HL-60 (cell line): Measurements from ENCODE around the gene MAML1.

Experiments used
- DNase-seq, 2 experiments: peaks; one replicate each; pipeline ENCODE4 v3.0.0-alpha.2; 2010 to 2020; ENCODE audit warnings: low read depth in 1 of 2, low spot score in 1 of 2
- H3K27ac ChIP-seq: fragments of 250-450 bp; sonication (Bioruptor Pico); replicated peaks from 2 replicates; pipeline ENCODE4 v1.5.1; 2020; ENCODE audit warnings: mild to moderate bottlenecking, moderate library complexity
- H3K27me3 ChIP-seq: fragments of 250-450 bp; sonication (Bioruptor Pico); 2 replicates; pipeline ENCODE4 v1.5.1; 2021; ENCODE audit warnings: mild to moderate bottlenecking, moderate library complexity; ENCODE audit not compliant: insufficient read depth, poor library complexity, severe bottlenecking
- H3K4me3 ChIP-seq: replicated peaks from 2 replicates; pipeline ENCODE4 v1.5.1; 2011; ENCODE audit warnings: mild to moderate bottlenecking, control low read depth, low read length; ENCODE audit not compliant: insufficient read depth
- CTCF ChIP-seq: IDR thresholded peaks from one replicate; pipeline ENCODE4 v1.5.1; 2011; ENCODE audit warnings: low read length, control low read depth, inconsistent platforms; ENCODE audit not compliant: insufficient read depth
- GABPA ChIP-seq: IDR thresholded peaks from 2 replicates; pipeline ENCODE4 v1.6.1; 2012; ENCODE audit warnings: low read depth
- POLR2AphosphoS5 ChIP-seq: IDR thresholded peaks from 2 replicates; pipeline ENCODE4 v1.6.1; 2012; ENCODE audit warnings: low read depth
- REST ChIP-seq: IDR thresholded peaks from 2 replicates; pipeline ENCODE4 v1.6.1; 2012; ENCODE audit warnings: low read depth; ENCODE audit not compliant: insufficient replicate concordance
- SPI1 ChIP-seq: IDR thresholded peaks from 2 replicates; pipeline ENCODE4 v1.6.1; 2012; ENCODE audit warnings: low read depth, mild to moderate bottlenecking, borderline replicate concordance

MAML1 gene

GRCh38 chr5:179699616-179700237, 32.9 kb upstream of the MAML1 start:
- Histone ChIP-seq H3K27me3 (no peaks in the 10 kb centered on the region), H3K27ac (peak overlapping the region; percentile 98), H3K4me3 (peak overlapping the region; percentile 60)
- DNase-seq = peak in 1 of 2 experiments; percentile 60
- no peak for TF ChIP-seq CTCF
- TF ChIP-seq GABPA = no peak
- peak; percentile 22 for TF ChIP-seq REST
- TF ChIP-seq POLR2AphosphoS5 = peak; percentile 61; the same call in 1 of the 2 replicates
- TF ChIP-seq SPI1 = no peak

- DNase-seq = peak; percentile 58 to 72
- no peak for TF ChIP-seq REST
- TF ChIP-seq POLR2AphosphoS5 = 0 out of 2 replicates have a peak, but pooled peaks have one; percentile 9
- TF ChIP-seq SPI1 = no peak
- no peak for TF ChIP-seq CTCF
- H3K27ac ChIP-seq = peak overlapping the region; percentile 98
- H3K4me3 ChIP-seq = peak overlapping the region; percentile 60
- H3K27me3 ChIP-seq = no peaks in the 10 kb centered on the region
Measured at GRCh38 chr5:179700401-179700918, 32.2 kb upstream of the MAML1 start.

GRCh38 chr5:179716286-179716685, 16.3 kb upstream of the MAML1 start:
- no peak for DNase-seq
- no peak for TF ChIP-seq CTCF
- TF ChIP-seq REST = no peak
- TF ChIP-seq SPI1 = no peak
- no peak for TF ChIP-seq POLR2AphosphoS5
- no peak for TF ChIP-seq GABPA
- no peak overlapping the region for H3K27ac ChIP-seq
- H3K27me3 ChIP-seq = no peaks in the 10 kb centered on the region
- no peak overlapping the region for H3K4me3 ChIP-seq
